H9 (cell line): ENCODE measurements around the gene AHDC1. TPM values are rescaled to one million over a fixed set of nuclear protein-coding genes. Genes with fewer than 3 reads are reported as not detected.
A peak's percentile ranks its signal among the peaks of the same experiment; 100 is the strongest.

ENCODE experiments used
- DNase-seq: peaks from one replicate; pipeline ENCODE4 v3.0.0-alpha.2; 2017
- H2AFZ ChIP-seq: one replicate; pipeline ENCODE4 v1.6.1; 2013; ENCODE audit warnings: mild to moderate bottlenecking, low read length, control low read depth, moderate library complexity
- H2AK5ac ChIP-seq: 2 replicates; pipeline ENCODE4 v1.6.1; 2013; ENCODE audit warnings: low read length, control low read depth, mixed read lengths; ENCODE audit not compliant: insufficient read length
- H2BK120ac ChIP-seq: one replicate; pipeline ENCODE4 v1.6.1; 2013; ENCODE audit warnings: low read depth, mild to moderate bottlenecking, low read length, control low read depth, inconsistent platforms; ENCODE audit not compliant: poor library complexity, severe bottlenecking
- H2BK12ac ChIP-seq: 2 replicates; pipeline ENCODE4 v1.6.1; 2013; ENCODE audit warnings: low read length, control low read depth, mixed read lengths, low read depth; ENCODE audit not compliant: insufficient read length
- H2BK15ac ChIP-seq: 2 replicates; pipeline ENCODE4 v1.6.1; 2013; ENCODE audit warnings: low read depth, low read length, control low read depth
- H2BK20ac ChIP-seq: one replicate; pipeline ENCODE4 v1.6.1; 2013; ENCODE audit warnings: low read depth, mild to moderate bottlenecking, low read length, control low read depth, inconsistent platforms; ENCODE audit not compliant: poor library complexity, severe bottlenecking
- H2BK5ac ChIP-seq: 2 replicates; pipeline ENCODE4 v1.6.1; 2013; ENCODE audit warnings: low read length, control low read depth, mixed read lengths; ENCODE audit not compliant: insufficient read length
- H3K14ac ChIP-seq: 2 replicates; pipeline ENCODE4 v1.6.1; 2013; ENCODE audit warnings: low read length, control low read depth; ENCODE audit not compliant: insufficient read depth
- H3K18ac ChIP-seq: 2 replicates; pipeline ENCODE4 v1.6.1; 2013; ENCODE audit warnings: low read depth, mild to moderate bottlenecking, mixed read lengths, low read length, control low read depth; ENCODE audit not compliant: insufficient read length
- H3K23ac ChIP-seq: 2 replicates; pipeline ENCODE4 v1.6.1; 2013; ENCODE audit warnings: low read length, control low read depth, mixed read lengths, low read depth; ENCODE audit not compliant: insufficient read length
- H3K23me2 ChIP-seq: 2 replicates; pipeline ENCODE4 v1.6.1; 2013; ENCODE audit warnings: low read depth, mild to moderate bottlenecking, mixed read lengths, low read length, control low read depth; ENCODE audit not compliant: insufficient read length, poor library complexity, severe bottlenecking
- H3K27ac ChIP-seq: 2 replicates; pipeline ENCODE4 v1.5.1; 2013; ENCODE audit warnings: low read length, control low read depth, mixed read lengths, low read depth; ENCODE audit not compliant: insufficient read length
- H3K27me3 ChIP-seq: 2 replicates; pipeline ENCODE4 v1.6.1; 2013; ENCODE audit warnings: low read length, control low read depth, inconsistent platforms; ENCODE audit not compliant: insufficient read depth
- H3K4ac ChIP-seq: 2 replicates; pipeline ENCODE4 v1.6.1; 2013; ENCODE audit warnings: low read depth, mild to moderate bottlenecking, control low read depth, inconsistent platforms, low read length, moderate library complexity
- H3K4me1 ChIP-seq: 2 replicates; pipeline ENCODE4 v1.6.1; 2013; ENCODE audit warnings: low read length, control low read depth, inconsistent platforms; ENCODE audit not compliant: insufficient read depth
- H3K4me2 ChIP-seq: 2 replicates; pipeline ENCODE4 v1.6.1; 2013; ENCODE audit warnings: low read length, control low read depth, mixed read lengths; ENCODE audit not compliant: insufficient read length, insufficient read depth
- H3K56ac ChIP-seq: 2 replicates; pipeline ENCODE4 v1.6.1; 2013; ENCODE audit warnings: low read depth, mild to moderate bottlenecking, mixed read lengths, low read length, control low read depth; ENCODE audit not compliant: insufficient read length
- H3K79me1 ChIP-seq: 2 replicates; pipeline ENCODE4 v1.6.1; 2013; ENCODE audit warnings: low read depth, mild to moderate bottlenecking, moderate library complexity, low read length, control low read depth, inconsistent platforms; ENCODE audit not compliant: insufficient read depth, poor library complexity, severe bottlenecking
- H3K79me2 ChIP-seq: 2 replicates; pipeline ENCODE4 v1.6.1; 2013; ENCODE audit warnings: low read length, control low read depth, inconsistent platforms; ENCODE audit not compliant: insufficient read depth
- H3K9ac ChIP-seq: 2 replicates; pipeline ENCODE4 v1.6.1; 2013; ENCODE audit warnings: low read length, control low read depth, mixed read lengths; ENCODE audit not compliant: insufficient read length; ENCODE audit errors: extremely low read depth
- H3K9me3 ChIP-seq: one replicate; pipeline ENCODE4 v1.6.1; 2013; ENCODE audit warnings: low read depth, low read length, inconsistent platforms; ENCODE audit not compliant: control insufficient read depth
- H3T11ph ChIP-seq: one replicate; pipeline ENCODE4 v1.6.1; 2013; ENCODE audit warnings: mild to moderate bottlenecking, low read length, control low read depth, inconsistent platforms
- H4K20me1 ChIP-seq: one replicate; pipeline ENCODE4 v1.6.1; 2013; ENCODE audit not compliant: control insufficient read depth, insufficient read length, insufficient read depth
- H4K5ac ChIP-seq: 2 replicates; pipeline ENCODE4 v1.6.1; 2013; ENCODE audit warnings: low read depth, mild to moderate bottlenecking, mixed read lengths, low read length, control low read depth; ENCODE audit not compliant: insufficient read length
- H4K8ac ChIP-seq: replicated peaks from 2 replicates; pipeline ENCODE4 v1.6.1; 2013; ENCODE audit warnings: low read length, control low read depth, mixed read lengths, low read depth; ENCODE audit not compliant: insufficient read length
- H4K91ac ChIP-seq: 2 replicates; pipeline ENCODE4 v1.6.1; 2013; ENCODE audit warnings: low read depth, mild to moderate bottlenecking, moderate library complexity, mixed read lengths, low read length, control low read depth; ENCODE audit not compliant: insufficient read length
- H3K27ac Mint-ChIP-seq, 3 experiments: 2 replicates in 2 of 3; 3 replicates in 1 of 3; pipeline ENCODE4 v1.8.0; 2020 to 2021; ENCODE audit warnings: mixed read lengths in 3 of 3, mild to moderate bottlenecking in 1 of 3, moderate library complexity in 1 of 3
- H3K27me3 Mint-ChIP-seq: 2 replicates; pipeline ENCODE4 v1.8.0; 2021; ENCODE audit warnings: low read depth, mild to moderate bottlenecking, moderate library complexity, mixed read lengths
- H3K36me3 Mint-ChIP-seq, 3 experiments: 2 replicates in 2 of 3; 3 replicates in 1 of 3; pipeline ENCODE4 v1.8.0; 2020 to 2021; ENCODE audit warnings: low read depth in 3 of 3, mixed read lengths in 3 of 3; ENCODE audit not compliant: insufficient read depth in 1 of 3
- H3K4me1 Mint-ChIP-seq, 2 experiments: 2 replicates each; pipeline ENCODE4 v1.8.0; 2020; ENCODE audit warnings: mixed read lengths in 2 of 2
- H3K4me3 Mint-ChIP-seq, 2 experiments: 2 replicates in 1 of 2; 3 replicates in 1 of 2; pipeline ENCODE4 v1.8.0; 2020 to 2021; ENCODE audit warnings: mild to moderate bottlenecking in 2 of 2, mixed read lengths in 2 of 2, moderate library complexity in 1 of 2
- H3K9me3 Mint-ChIP-seq, 2 experiments: 2 replicates in 1 of 2; 3 replicates in 1 of 2; pipeline ENCODE4 v1.8.0; 2020; ENCODE audit warnings: mild to moderate bottlenecking in 2 of 2, mixed read lengths in 2 of 2, moderate library complexity in 1 of 2
- WGBS: extraction: QIAGEN DNeasy Blood & Tissue Kit; methylation state at CpG from one replicate; pipeline ENCODE4 v1.1.7; 2013; ENCODE audit warnings: missing lambda C conversion rate, low lambda C conversion rate, mixed read lengths; ENCODE audit not compliant: insufficient read length; ENCODE audit errors: extremely low coverage; 5-methylcytosine and 5-hydroxymethylcytosine counted together
- total RNA-seq: library from RNA; stranded (reverse); gene quantifications from 2 replicates; pipeline ENCODE4 v1.2.1, GENCODE V29; 2021
- TF ChIP-seq, protein P1 (sequence below): fragments of 200-600 bp; sonication (generic); conservative IDR thresholded peaks from 3 replicates; pipeline ENCODE4 v1.8.0; 2021; ENCODE audit warnings: antibody characterized with exemption, mild to moderate bottlenecking

Gene AHDC1
- total RNA-seq, 1 experiment from 2014 or later = 29.4 TPM

- no peak overlapping the region for H4K8ac ChIP-seq
- H3K79me1 ChIP-seq = no peaks in the 10 kb centered on the region
- H2BK5ac ChIP-seq = no peak overlapping the region
- no peak overlapping the region for H4K5ac ChIP-seq
- peaks cover 80 to 88% of the 10 kb centered on the region in 2 experiments for H3K4me1 Mint-ChIP-seq
- H3T11ph ChIP-seq = no peak overlapping the region
- H2BK20ac ChIP-seq = no peak overlapping the region
- no peak overlapping the region for H3K9ac ChIP-seq
- peaks cover 30% of the 10 kb centered on the region for H3K4me1 ChIP-seq
- no peak overlapping the region for H3K27ac ChIP-seq
- H3K4ac ChIP-seq = no peak overlapping the region
- H2AFZ ChIP-seq = no peak overlapping the region
- H3K14ac ChIP-seq = no peak overlapping the region
- no CpG with 5 or more reads among the region's 8 CpGs for WGBS
- no peaks in the 10 kb centered on the region; a peak in 1 of 5 replicates for H3K9me3 Mint-ChIP-seq
- TF ChIP-seq, protein P1, sequence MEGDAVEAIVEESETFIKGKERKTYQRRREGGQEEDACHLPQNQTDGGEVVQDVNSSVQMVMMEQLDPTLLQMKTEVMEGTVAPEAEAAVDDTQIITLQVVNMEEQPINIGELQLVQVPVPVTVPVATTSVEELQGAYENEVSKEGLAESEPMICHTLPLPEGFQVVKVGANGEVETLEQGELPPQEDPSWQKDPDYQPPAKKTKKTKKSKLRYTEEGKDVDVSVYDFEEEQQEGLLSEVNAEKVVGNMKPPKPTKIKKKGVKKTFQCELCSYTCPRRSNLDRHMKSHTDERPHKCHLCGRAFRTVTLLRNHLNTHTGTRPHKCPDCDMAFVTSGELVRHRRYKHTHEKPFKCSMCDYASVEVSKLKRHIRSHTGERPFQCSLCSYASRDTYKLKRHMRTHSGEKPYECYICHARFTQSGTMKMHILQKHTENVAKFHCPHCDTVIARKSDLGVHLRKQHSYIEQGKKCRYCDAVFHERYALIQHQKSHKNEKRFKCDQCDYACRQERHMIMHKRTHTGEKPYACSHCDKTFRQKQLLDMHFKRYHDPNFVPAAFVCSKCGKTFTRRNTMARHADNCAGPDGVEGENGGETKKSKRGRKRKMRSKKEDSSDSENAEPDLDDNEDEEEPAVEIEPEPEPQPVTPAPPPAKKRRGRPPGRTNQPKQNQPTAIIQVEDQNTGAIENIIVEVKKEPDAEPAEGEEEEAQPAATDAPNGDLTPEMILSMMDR = no peak
- H4K20me1 ChIP-seq = no peaks in the 10 kb centered on the region
- no peak overlapping the region for H2AK5ac ChIP-seq
- no peaks in the 10 kb centered on the region for H3K9me3 ChIP-seq
- H3K23me2 ChIP-seq = peaks cover 2% of the 10 kb centered on the region
- no peak overlapping the region for H3K18ac ChIP-seq
- H3K23ac ChIP-seq = no peak overlapping the region
- peak overlapping the region in 2 of 3 experiments; percentile 17 to 30; a peak in 4 of 7 replicates for H3K27ac Mint-ChIP-seq
- H3K27me3 Mint-ChIP-seq = no peaks in the 10 kb centered on the region; the same call in 1 of the 2 replicates
- H3K56ac ChIP-seq = no peak overlapping the region
- no peak for DNase-seq
- peak overlapping the region; percentile 49 to 68 for H3K4me3 Mint-ChIP-seq
- H3K36me3 Mint-ChIP-seq = no peaks in the 10 kb centered on the region
- H2BK12ac ChIP-seq = no peak overlapping the region
- H2BK15ac ChIP-seq = no peak overlapping the region
- H3K4me2 ChIP-seq = peak overlapping the region; percentile 36
- H4K91ac ChIP-seq = no peak overlapping the region
- no peaks in the 10 kb centered on the region for H3K79me2 ChIP-seq
- no peaks in the 10 kb centered on the region for H3K27me3 ChIP-seq
- no peak overlapping the region for H2BK120ac ChIP-seq
Measured at GRCh38 chr1:27567971-27568299, 36.0 kb downstream of the AHDC1 start.
